Activated CD8-positive, alpha-beta memory T cell treated with anti-CD3 and anti-CD28 coated beads for 48 hours (primary cell): ENCODE data around the gene NEDD4L.
"Not testable (repeated sequence)": the region's sequence is repeated elsewhere in the genome, so short reads cannot be mapped to it uniquely, and the experiment has no call there.

Source experiments
- DNase-seq, 3 experiments: peaks; one replicate each; pipeline ENCODE4 v3.0.0-alpha.2; 2020; ENCODE audit warnings: low read depth in 2 of 3, low spot score in 2 of 3

Gene NEDD4L

GRCh38 chr18:58026395-58026794 lies 17.6 kb upstream of the NEDD4L start:
- no peak for DNase-seq

GRCh38 chr18:58026857-58027256 lies 17.2 kb upstream of the NEDD4L start:
- DNase-seq: no peak

GRCh38 chr18:58027341-58027740 lies 16.7 kb upstream of the NEDD4L start:
- DNase-seq: no peak

GRCh38 chr18:58028109-58028784 lies 15.8 kb upstream of the NEDD4L start:
- DNase-seq: no peak

GRCh38 chr18:58032233-58032632 lies 11.8 kb upstream of the NEDD4L start:
- DNase-seq: no peak

GRCh38 chr18:58033216-58033615 lies 10.8 kb upstream of the NEDD4L start:
- no peak for DNase-seq

GRCh38 chr18:58034370-58034769 lies 9.7 kb upstream of the NEDD4L start:
- DNase-seq: no peak

GRCh38 chr18:58037163-58037562 lies 6.9 kb upstream of the NEDD4L start:
- DNase-seq: no peak

GRCh38 chr18:58038063-58038462 lies 6.0 kb upstream of the NEDD4L start:
- DNase-seq: no peak

- DNase-seq: no peak
Observed at GRCh38 chr18:58041633-58042032, 2.4 kb upstream of the NEDD4L start.

GRCh38 chr18:58042826-58043490 lies 1.1 kb upstream of the NEDD4L start:
- no peak for DNase-seq

GRCh38 chr18:58044370-58045241 lies 580 bp downstream of the NEDD4L start:
- peak; percentile 2 to 34 (median 31) for DNase-seq

- peak in 1 of 3 experiments; percentile 3 for DNase-seq
Observed at GRCh38 chr18:58045242-58046092, 1.4 kb downstream of the NEDD4L start.

GRCh38 chr18:58046093-58046793 lies 2.2 kb downstream of the NEDD4L start:
- DNase-seq: no peak

- DNase-seq: no peak
Observed at GRCh38 chr18:58046794-58047555, 2.9 kb downstream of the NEDD4L start.

- no peak for DNase-seq
Observed at GRCh38 chr18:58047556-58047882, 3.5 kb downstream of the NEDD4L start.

- no peak for DNase-seq
Observed at GRCh38 chr18:58048081-58048642, 4.1 kb downstream of the NEDD4L start.

- DNase-seq: no peak
Observed at GRCh38 chr18:58049000-58049688, 5.1 kb downstream of the NEDD4L start.

- not testable (repeated sequence) for DNase-seq
Observed at GRCh38 chr18:58050963-58051362, 6.9 kb downstream of the NEDD4L start.
